ENCODE data around the gene PAPLN. TPM values are rescaled to one million over a fixed set of nuclear protein-coding genes. Genes with fewer than 3 reads are reported as not detected.

The PAPLN gene
- polyA plus RNA-seq, 1 experiment = 1.0 TPM

GRCh38 chr14:73198253-73198652 is 39.1 kb upstream of the PAPLN start:
- DNase-seq (ENCODE audit: low read depth) = no peak
- no peak for TF ChIP-seq CTCF (IDR thresholded peaks at IDR 0.05; ENCODE audit: insufficient read depth, low read depth, low read length)
- H3K27me3 ChIP-seq (ENCODE audit: control insufficient read depth, insufficient read depth, low read length) = no peaks in the 10 kb centered on the region
- CTCF ChIA-PET = no interaction called here
- peaks cover 9% of the 10 kb centered on the region for H3K36me3 ChIP-seq (ENCODE audit: control insufficient read depth, insufficient read depth, low read length)
- H3K4me3 ChIP-seq (ENCODE audit: low read depth, low read length) = no peak overlapping the region
- POLR2A ChIA-PET = no interaction called here

GRCh38 chr14:73203527-73203926 is 33.8 kb upstream of the PAPLN start:
- no peak overlapping the region for H3K4me3 ChIP-seq (ENCODE audit: low read depth, low read length)
- DNase-seq (ENCODE audit: low read depth) = no peak
- TF ChIP-seq CTCF (IDR thresholded peaks at IDR 0.05; ENCODE audit: insufficient read depth, low read depth, low read length) = no peak
- H3K27me3 ChIP-seq (ENCODE audit: control insufficient read depth, insufficient read depth, low read length) = no peaks in the 10 kb centered on the region
- ChIA-PET POLR2A (no interaction called here), CTCF (interaction anchor here (1.1 kb wide), 1 partner anchor 21 kb away, joined by 3 read pairs; no protein-coding TSS in a partner anchor)
- H3K36me3 ChIP-seq (ENCODE audit: control insufficient read depth, insufficient read depth, low read length) = peaks cover 11% of the 10 kb centered on the region

GRCh38 chr14:73207615-73208014 is 29.7 kb upstream of the PAPLN start:
- H3K27me3 ChIP-seq (ENCODE audit: control insufficient read depth, insufficient read depth, low read length) = no peaks in the 10 kb centered on the region
- H3K4me3 ChIP-seq (ENCODE audit: low read depth, low read length) = no peak overlapping the region
- peaks cover 16% of the 10 kb centered on the region for H3K36me3 ChIP-seq (ENCODE audit: control insufficient read depth, insufficient read depth, low read length)
- CTCF ChIA-PET = interaction anchor here (1.6 kb wide), 1 partner anchor 35 kb away, joined by 3 read pairs; no protein-coding TSS in a partner anchor
- TF ChIP-seq CTCF (IDR thresholded peaks at IDR 0.05; ENCODE audit: insufficient read depth, low read depth, low read length) = no peak
- POLR2A ChIA-PET = no interaction called here
- DNase-seq (ENCODE audit: low read depth) = no peak

- no peak for TF ChIP-seq CTCF (IDR thresholded peaks at IDR 0.05; ENCODE audit: insufficient read depth, low read depth, low read length)
- POLR2A ChIA-PET = no interaction called here
- Histone ChIP-seq H3K36me3 (ENCODE audit: control insufficient read depth, insufficient read depth, low read length) (peaks cover 19% of the 10 kb centered on the region), H3K4me3 (ENCODE audit: low read depth, low read length) (no peak overlapping the region), H3K27me3 (ENCODE audit: control insufficient read depth, insufficient read depth, low read length) (no peaks in the 10 kb centered on the region)
- DNase-seq (ENCODE audit: low read depth) = no peak
- CTCF ChIA-PET = interaction anchor here (0.6 to 1.6 kb wide), 3 partner anchors 35 to 86 kb away, joined by 3 read pairs; no protein-coding TSS in a partner anchor
Observed at GRCh38 chr14:73208390-73208789, 28.9 kb upstream of the PAPLN start.

- no peak for DNase-seq (ENCODE audit: low read depth)
- Histone ChIP-seq H3K4me3 (ENCODE audit: low read depth, low read length) (no peak overlapping the region), H3K27me3 (ENCODE audit: control insufficient read depth, insufficient read depth, low read length) (no peaks in the 10 kb centered on the region), H3K36me3 (ENCODE audit: control insufficient read depth, insufficient read depth, low read length) (peaks cover 19% of the 10 kb centered on the region)
- ChIA-PET CTCF (interaction anchor here (0.6 to 1.2 kb wide), 3 partner anchors 36 to 86 kb away, joined by 3 to 6 read pairs (median 3); no protein-coding TSS in a partner anchor), POLR2A (no interaction called here)
- no peak for TF ChIP-seq CTCF (IDR thresholded peaks at IDR 0.05; ENCODE audit: insufficient read depth, low read depth, low read length)
Observed at GRCh38 chr14:73208846-73209245, 28.5 kb upstream of the PAPLN start.
